HepG2 (cell line): Measurements from ENCODE around the gene NEGR1.

Experiments used
- ARNTL ChIP-seq: sonication (generic); formaldehyde crosslinking; IDR thresholded peaks from 2 replicates; pipeline ENCODE4 v1.4.0; 2020; ENCODE audit warnings: mild to moderate bottlenecking, missing genetic modification reagents
- GABPA ChIP-seq, 2 experiments: IDR thresholded peaks; 2 replicates each; pipeline ENCODE4 v1.6.1; 2011 to 2016; ENCODE audit warnings: low read depth in 2 of 2, low read length in 1 of 2, missing biosample characterization in 1 of 2, missing genetic modification characterization in 1 of 2
- POLR2AphosphoS5 ChIP-seq: IDR thresholded peaks from 2 replicates; pipeline ENCODE4 v1.6.1; 2012; ENCODE audit warnings: low read depth, low read length
- ZBTB26 ChIP-seq: IDR thresholded peaks from 2 replicates; pipeline ENCODE4 v1.6.1; 2016; ENCODE audit warnings: missing compliant biosample characterization, missing genetic modification reagents, borderline replicate concordance
- ZNF431 ChIP-seq: sonication (generic); formaldehyde crosslinking; IDR thresholded peaks from 2 replicates; pipeline ENCODE4 v1.9.0; 2022; ENCODE audit warnings: missing genetic modification reagents, low read depth, mild to moderate bottlenecking, borderline replicate concordance
- ZNF580 ChIP-seq: IDR thresholded peaks from 2 replicates; pipeline ENCODE4 v1.6.1; 2016; ENCODE audit warnings: low read depth, borderline replicate concordance
- ZNF605 ChIP-seq: sonication (generic); formaldehyde crosslinking; IDR thresholded peaks from 2 replicates; pipeline ENCODE4 v1.8.0; 2022; ENCODE audit warnings: mild to moderate bottlenecking, missing genetic modification reagents
- ZSCAN30 ChIP-seq: sonication (generic); formaldehyde crosslinking; IDR thresholded peaks from 2 replicates; pipeline ENCODE4 v1.5.0; 2020; ENCODE audit warnings: mild to moderate bottlenecking, missing genetic modification reagents
- TF ChIP-seq, protein P1 (sequence below): sonication (generic); formaldehyde crosslinking; IDR thresholded peaks from 2 replicates; pipeline ENCODE4 v1.5.0; 2020; ENCODE audit warnings: mild to moderate bottlenecking, missing genetic modification reagents, moderate library complexity
- TF ChIP-seq, protein P2 (sequence below): sonication (generic); formaldehyde crosslinking; IDR thresholded peaks from 2 replicates; pipeline ENCODE4 v1.4.0; 2020; ENCODE audit warnings: missing genetic modification reagents

GRCh38 chr1:71424536-71424935 is 857.8 kb downstream of the NEGR1 start:
- TF ChIP-seq, protein P1, sequence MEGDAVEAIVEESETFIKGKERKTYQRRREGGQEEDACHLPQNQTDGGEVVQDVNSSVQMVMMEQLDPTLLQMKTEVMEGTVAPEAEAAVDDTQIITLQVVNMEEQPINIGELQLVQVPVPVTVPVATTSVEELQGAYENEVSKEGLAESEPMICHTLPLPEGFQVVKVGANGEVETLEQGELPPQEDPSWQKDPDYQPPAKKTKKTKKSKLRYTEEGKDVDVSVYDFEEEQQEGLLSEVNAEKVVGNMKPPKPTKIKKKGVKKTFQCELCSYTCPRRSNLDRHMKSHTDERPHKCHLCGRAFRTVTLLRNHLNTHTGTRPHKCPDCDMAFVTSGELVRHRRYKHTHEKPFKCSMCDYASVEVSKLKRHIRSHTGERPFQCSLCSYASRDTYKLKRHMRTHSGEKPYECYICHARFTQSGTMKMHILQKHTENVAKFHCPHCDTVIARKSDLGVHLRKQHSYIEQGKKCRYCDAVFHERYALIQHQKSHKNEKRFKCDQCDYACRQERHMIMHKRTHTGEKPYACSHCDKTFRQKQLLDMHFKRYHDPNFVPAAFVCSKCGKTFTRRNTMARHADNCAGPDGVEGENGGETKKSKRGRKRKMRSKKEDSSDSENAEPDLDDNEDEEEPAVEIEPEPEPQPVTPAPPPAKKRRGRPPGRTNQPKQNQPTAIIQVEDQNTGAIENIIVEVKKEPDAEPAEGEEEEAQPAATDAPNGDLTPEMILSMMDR (CRISPR knock-in tag), result no peak
- TF ChIP-seq ZNF605 (no peak), POLR2AphosphoS5 (no peak), ARNTL (CRISPR knock-in tag) (no peak), GABPA (IDR thresholded peaks at IDR 0.05; ENCODE audit: low read depth, low read length) (no peak), GABPA (CRISPR knock-in tag; IDR thresholded peaks at IDR 0.05; ENCODE audit: low read depth) (no peak), ZNF580 (CRISPR knock-in tag) (no peak), ZBTB26 (no peak), ZNF431 (no peak), ZSCAN30 (CRISPR knock-in tag) (no peak)
- TF ChIP-seq, protein P2, sequence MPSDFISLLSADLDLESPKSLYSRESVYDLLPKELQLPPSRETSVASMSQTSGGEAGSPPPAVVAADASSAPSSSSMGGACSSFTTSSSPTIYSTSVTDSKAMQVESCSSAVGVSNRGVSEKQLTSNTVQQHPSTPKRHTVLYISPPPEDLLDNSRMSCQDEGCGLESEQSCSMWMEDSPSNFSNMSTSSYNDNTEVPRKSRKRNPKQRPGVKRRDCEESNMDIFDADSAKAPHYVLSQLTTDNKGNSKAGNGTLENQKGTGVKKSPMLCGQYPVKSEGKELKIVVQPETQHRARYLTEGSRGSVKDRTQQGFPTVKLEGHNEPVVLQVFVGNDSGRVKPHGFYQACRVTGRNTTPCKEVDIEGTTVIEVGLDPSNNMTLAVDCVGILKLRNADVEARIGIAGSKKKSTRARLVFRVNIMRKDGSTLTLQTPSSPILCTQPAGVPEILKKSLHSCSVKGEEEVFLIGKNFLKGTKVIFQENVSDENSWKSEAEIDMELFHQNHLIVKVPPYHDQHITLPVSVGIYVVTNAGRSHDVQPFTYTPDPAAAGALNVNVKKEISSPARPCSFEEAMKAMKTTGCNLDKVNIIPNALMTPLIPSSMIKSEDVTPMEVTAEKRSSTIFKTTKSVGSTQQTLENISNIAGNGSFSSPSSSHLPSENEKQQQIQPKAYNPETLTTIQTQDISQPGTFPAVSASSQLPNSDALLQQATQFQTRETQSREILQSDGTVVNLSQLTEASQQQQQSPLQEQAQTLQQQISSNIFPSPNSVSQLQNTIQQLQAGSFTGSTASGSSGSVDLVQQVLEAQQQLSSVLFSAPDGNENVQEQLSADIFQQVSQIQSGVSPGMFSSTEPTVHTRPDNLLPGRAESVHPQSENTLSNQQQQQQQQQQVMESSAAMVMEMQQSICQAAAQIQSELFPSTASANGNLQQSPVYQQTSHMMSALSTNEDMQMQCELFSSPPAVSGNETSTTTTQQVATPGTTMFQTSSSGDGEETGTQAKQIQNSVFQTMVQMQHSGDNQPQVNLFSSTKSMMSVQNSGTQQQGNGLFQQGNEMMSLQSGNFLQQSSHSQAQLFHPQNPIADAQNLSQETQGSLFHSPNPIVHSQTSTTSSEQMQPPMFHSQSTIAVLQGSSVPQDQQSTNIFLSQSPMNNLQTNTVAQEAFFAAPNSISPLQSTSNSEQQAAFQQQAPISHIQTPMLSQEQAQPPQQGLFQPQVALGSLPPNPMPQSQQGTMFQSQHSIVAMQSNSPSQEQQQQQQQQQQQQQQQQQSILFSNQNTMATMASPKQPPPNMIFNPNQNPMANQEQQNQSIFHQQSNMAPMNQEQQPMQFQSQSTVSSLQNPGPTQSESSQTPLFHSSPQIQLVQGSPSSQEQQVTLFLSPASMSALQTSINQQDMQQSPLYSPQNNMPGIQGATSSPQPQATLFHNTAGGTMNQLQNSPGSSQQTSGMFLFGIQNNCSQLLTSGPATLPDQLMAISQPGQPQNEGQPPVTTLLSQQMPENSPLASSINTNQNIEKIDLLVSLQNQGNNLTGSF (CRISPR knock-in tag), result no peak
